GM12874 (cell line): ENCODE results near the gene MAPRE3.
A peak's percentile ranks its signal among the peaks of the same experiment; 100 is the strongest.

ENCODE experiments used
- TF ChIP-seq, protein P1 (sequence below): IDR thresholded peaks from 2 replicates; pipeline ENCODE4 v1.5.1; 2011; ENCODE audit warnings: low read depth, mild to moderate bottlenecking, control low read depth, low read length, moderate library complexity; ENCODE audit not compliant: insufficient read depth

Gene MAPRE3

GRCh38 chr2:27008678-27009077, 38.2 kb downstream of the MAPRE3 start:
- TF ChIP-seq, protein P1, sequence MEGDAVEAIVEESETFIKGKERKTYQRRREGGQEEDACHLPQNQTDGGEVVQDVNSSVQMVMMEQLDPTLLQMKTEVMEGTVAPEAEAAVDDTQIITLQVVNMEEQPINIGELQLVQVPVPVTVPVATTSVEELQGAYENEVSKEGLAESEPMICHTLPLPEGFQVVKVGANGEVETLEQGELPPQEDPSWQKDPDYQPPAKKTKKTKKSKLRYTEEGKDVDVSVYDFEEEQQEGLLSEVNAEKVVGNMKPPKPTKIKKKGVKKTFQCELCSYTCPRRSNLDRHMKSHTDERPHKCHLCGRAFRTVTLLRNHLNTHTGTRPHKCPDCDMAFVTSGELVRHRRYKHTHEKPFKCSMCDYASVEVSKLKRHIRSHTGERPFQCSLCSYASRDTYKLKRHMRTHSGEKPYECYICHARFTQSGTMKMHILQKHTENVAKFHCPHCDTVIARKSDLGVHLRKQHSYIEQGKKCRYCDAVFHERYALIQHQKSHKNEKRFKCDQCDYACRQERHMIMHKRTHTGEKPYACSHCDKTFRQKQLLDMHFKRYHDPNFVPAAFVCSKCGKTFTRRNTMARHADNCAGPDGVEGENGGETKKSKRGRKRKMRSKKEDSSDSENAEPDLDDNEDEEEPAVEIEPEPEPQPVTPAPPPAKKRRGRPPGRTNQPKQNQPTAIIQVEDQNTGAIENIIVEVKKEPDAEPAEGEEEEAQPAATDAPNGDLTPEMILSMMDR: no peak

GRCh38 chr2:27009083-27009482, 38.6 kb downstream of the MAPRE3 start:
- TF ChIP-seq, protein P1: no peak

- TF ChIP-seq, protein P1: no peak
Observed at GRCh38 chr2:27009716-27010115, 39.3 kb downstream of the MAPRE3 start.

GRCh38 chr2:27010139-27010538, 39.7 kb downstream of the MAPRE3 start:
- TF ChIP-seq, protein P1: no peak

DNA sequence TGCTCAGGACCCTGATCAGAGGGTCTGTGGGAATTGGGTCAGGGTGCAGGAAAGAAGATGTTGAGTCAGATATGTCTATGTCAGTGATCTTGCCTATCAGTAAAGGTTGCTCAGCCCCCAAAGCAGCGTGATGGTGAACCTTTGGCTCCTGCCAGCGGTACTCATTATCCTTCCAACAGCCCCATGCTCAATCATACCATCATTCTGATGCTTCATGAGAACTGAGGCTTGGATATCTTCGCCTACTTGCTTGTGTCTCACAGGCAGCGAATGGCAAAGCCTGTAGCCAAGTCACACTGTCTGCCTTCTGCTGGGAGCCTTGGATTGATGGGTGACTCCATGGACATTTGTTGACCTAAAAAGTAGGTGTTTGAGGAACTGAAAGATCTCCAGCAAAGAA, 43.3 kb downstream of the MAPRE3 start:
- TF ChIP-seq, protein P1: no peak

DNA sequence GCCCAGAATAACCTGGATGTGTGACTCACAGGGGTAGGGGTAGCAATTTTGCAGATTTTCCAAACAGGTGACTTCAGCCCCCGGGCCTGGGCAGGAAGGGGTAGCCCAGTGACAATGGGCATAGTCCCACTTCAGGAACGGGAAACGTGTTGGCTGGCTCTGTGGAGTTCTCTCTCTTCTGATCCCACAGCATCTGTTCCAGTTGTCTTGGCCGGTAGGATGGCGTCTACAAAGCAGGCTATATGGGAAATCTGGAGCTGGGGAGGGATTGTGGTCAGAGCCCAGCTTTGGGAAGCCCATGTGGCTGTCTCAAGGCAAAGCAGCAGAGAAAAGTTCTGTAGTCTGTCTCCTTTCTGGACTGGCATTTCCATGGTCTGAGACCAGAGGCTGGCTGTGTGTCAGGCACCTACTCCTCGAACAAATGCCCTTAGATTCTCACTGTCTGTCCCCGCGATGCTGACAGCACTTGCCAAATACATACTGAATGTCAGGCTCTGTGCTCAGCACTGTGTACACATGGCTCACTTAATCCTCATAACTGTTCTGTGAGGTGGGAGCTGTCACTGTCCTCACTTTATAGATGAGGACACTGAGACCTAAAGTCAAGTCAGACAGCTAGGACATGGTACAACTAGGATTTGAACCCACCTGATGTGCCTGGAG, 44.5 kb downstream of the MAPRE3 start:
- TF ChIP-seq, protein P1: no peak

- TF ChIP-seq, protein P1: peak; percentile 64
Observed at GRCh38 chr2:27016801-27017325, 46.4 kb downstream of the MAPRE3 start.
